HepG2 (cell line): Measurements from ENCODE around the gene SPTY2D1. TPM values are rescaled to one million over a fixed set of nuclear protein-coding genes. Genes with fewer than 3 reads are reported as not detected.
A peak's percentile ranks its signal among the peaks of the same experiment; 100 is the strongest.

ENCODE experiments used
- CC2D1A ChIP-seq: sonication (generic); formaldehyde crosslinking; IDR thresholded peaks from 2 replicates; pipeline ENCODE4 v1.8.1; 2023; ENCODE audit warnings: mild to moderate bottlenecking, missing genetic modification reagents
- CENPX ChIP-seq: sonication (generic); formaldehyde crosslinking; IDR thresholded peaks from 2 replicates; pipeline ENCODE4 v1.9.0; 2021; ENCODE audit warnings: mild to moderate bottlenecking, missing genetic modification reagents, moderate library complexity
- HBP1 ChIP-seq: IDR thresholded peaks from 2 replicates; pipeline ENCODE4 v1.6.1; 2016; ENCODE audit warnings: low read depth, control low read depth
- KDM5A ChIP-seq: fragments of 200-600 bp; sonication (generic); IDR thresholded peaks from 2 replicates; pipeline ENCODE4 v1.7.0; 2018; ENCODE audit warnings: antibody characterized with exemption, mild to moderate bottlenecking, low read length, borderline replicate concordance
- MIER2 ChIP-seq: IDR thresholded peaks from 2 replicates; pipeline ENCODE4 v1.6.1; 2016; ENCODE audit warnings: missing biosample characterization, missing genetic modification reagents
- PCBP1 ChIP-seq: fragments of 200-400 bp; formaldehyde crosslinking; IDR thresholded peaks from 2 replicates; pipeline ENCODE4 v1.6.1; 2017; ENCODE audit warnings: mild to moderate bottlenecking, low read depth, low read length, borderline replicate concordance
- SETDB1 ChIP-seq: sonication (generic); formaldehyde crosslinking; IDR thresholded peaks from 2 replicates; pipeline ENCODE4 v1.5.1; 2020; ENCODE audit warnings: missing genetic modification reagents, mild to moderate bottlenecking, borderline replicate concordance
- SRSF4 ChIP-seq: fragments of 200-400 bp; formaldehyde crosslinking; IDR thresholded peaks from one replicate; pipeline ENCODE4 v1.6.1; 2018; ENCODE audit warnings: mild to moderate bottlenecking, low read depth, low read length, moderate library complexity; ENCODE audit not compliant: poor library complexity, severe bottlenecking
- TBX3 ChIP-seq: fragments of 450-650 bp; IDR thresholded peaks from 2 replicates; pipeline ENCODE4 v1.6.1; 2017; ENCODE audit warnings: antibody characterized with exemption, mild to moderate bottlenecking, inconsistent platforms, borderline replicate concordance
- ZC3H13 ChIP-seq: sonication (generic); formaldehyde crosslinking; IDR thresholded peaks from 2 replicates; pipeline ENCODE4 v1.8.1; 2023; ENCODE audit warnings: mild to moderate bottlenecking, missing genetic modification reagents, moderate library complexity
- ZFYVE20 ChIP-seq: sonication (generic); formaldehyde crosslinking; IDR thresholded peaks from 2 replicates; pipeline ENCODE4 v1.8.0; 2023; ENCODE audit warnings: low read depth, mild to moderate bottlenecking, moderate library complexity, missing genetic modification reagents, borderline replicate concordance
- ZNF407 ChIP-seq: sonication (generic); formaldehyde crosslinking; IDR thresholded peaks from one replicate; pipeline ENCODE4 v1.5.1; 2020; ENCODE audit warnings: mild to moderate bottlenecking, missing genetic modification reagents; ENCODE audit errors: not compliant biosample characterization
- ZNF678 ChIP-seq: sonication (generic); formaldehyde crosslinking; IDR thresholded peaks from 2 replicates; pipeline ENCODE4 v1.4.0; 2020; ENCODE audit warnings: mild to moderate bottlenecking, missing genetic modification reagents
- polyA plus RNA-seq, 8 experiments: library from polyadenylated mRNA; depleted of rRNA in 3 of 8; stranded (reverse) in 7 of 8; unstranded in 1 of 8; fragments of >200 nt; fragmentation: Illumina TruSeq in 4 of 8; extraction: Trizol in 4 of 8; gene quantifications; 2 replicates each; pipeline versions ENCODE4 v1.2.1 to v1.2.3, GENCODE V29; 2011 to 2016; ENCODE audit warnings: low read depth in 4 of 8, missing spikeins in 1 of 8, mixed read lengths in 1 of 8; ENCODE audit not compliant: insufficient read depth in 1 of 8
- total RNA-seq, 5 experiments: library from RNA; depleted of rRNA; stranded (reverse); fragments of >200 nt; fragmentation: Illumina TruSeq; extraction: Trizol; gene quantifications; 2 replicates each; pipeline ENCODE4 v1.2.3, GENCODE V29; 2016; ENCODE audit warnings: low read depth in 1 of 5
- TF ChIP-seq, protein P1 (sequence below): IDR thresholded peaks from 2 replicates; pipeline ENCODE4 v1.6.1; 2016; ENCODE audit warnings: control low read depth

Gene SPTY2D1
- total and polyA plus RNA-seq, 2 of the 13 experiments (the other 11 are each of a cell fraction or from before 2014, with no cell fraction given): 6.9 to 14.8 TPM

GRCh38 chr11:18588297-18589252, 45.6 kb downstream of the SPTY2D1 start, which contains the start of gene UEVLD (continued):
- TF ChIP-seq ZNF407 (CRISPR knock-in tag): peak; percentile 64
- TF ChIP-seq ZC3H13: no peak
- TF ChIP-seq, protein P1, sequence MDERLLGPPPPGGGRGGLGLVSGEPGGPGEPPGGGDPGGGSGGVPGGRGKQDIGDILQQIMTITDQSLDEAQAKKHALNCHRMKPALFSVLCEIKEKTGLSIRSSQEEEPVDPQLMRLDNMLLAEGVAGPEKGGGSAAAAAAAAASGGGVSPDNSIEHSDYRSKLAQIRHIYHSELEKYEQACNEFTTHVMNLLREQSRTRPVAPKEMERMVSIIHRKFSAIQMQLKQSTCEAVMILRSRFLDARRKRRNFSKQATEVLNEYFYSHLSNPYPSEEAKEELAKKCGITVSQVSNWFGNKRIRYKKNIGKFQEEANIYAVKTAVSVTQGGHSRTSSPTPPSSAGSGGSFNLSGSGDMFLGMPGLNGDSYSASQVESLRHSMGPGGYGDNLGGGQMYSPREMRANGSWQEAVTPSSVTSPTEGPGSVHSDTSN (CRISPR knock-in tag): no peak
- TF ChIP-seq PCBP1: 0 out of 2 replicates have a peak, but pooled peaks have one; percentile 52
- no peak for TF ChIP-seq SRSF4
- peak; percentile 22; the same call in 1 of the 2 replicates for TF ChIP-seq HBP1
- peak; percentile 87; the same call in 1 of the 2 replicates for TF ChIP-seq ZNF678
- no peak for TF ChIP-seq TBX3
- TF ChIP-seq KDM5A: peak; percentile 92
- no peak for TF ChIP-seq CC2D1A (CRISPR knock-in tag)
- no peak for TF ChIP-seq CENPX (CRISPR knock-in tag)
- TF ChIP-seq ZFYVE20: 0 out of 2 replicates have a peak, but pooled peaks have one; percentile 38
- no peak for TF ChIP-seq SETDB1 (CRISPR knock-in tag)
- TF ChIP-seq MIER2 (CRISPR knock-in tag): peak; percentile 27; the same call in 1 of the 2 replicates
